ENCODE measurements around the gene PILRA. TPM values are rescaled to one million over a fixed set of nuclear protein-coding genes. Genes with fewer than 3 reads are reported as not detected.
A peak's percentile ranks its signal among the peaks of the same experiment; 100 is the strongest.
"Not testable (repeated sequence)": the region's sequence is repeated elsewhere in the genome, so short reads cannot be mapped to it uniquely, and the experiment has no call there.

Gene PILRA
- total and polyA plus RNA-seq, 4 experiments from 2014 or later, result 0.32 to 5.8 (median 5.7) TPM; not detected in 1

DNA sequence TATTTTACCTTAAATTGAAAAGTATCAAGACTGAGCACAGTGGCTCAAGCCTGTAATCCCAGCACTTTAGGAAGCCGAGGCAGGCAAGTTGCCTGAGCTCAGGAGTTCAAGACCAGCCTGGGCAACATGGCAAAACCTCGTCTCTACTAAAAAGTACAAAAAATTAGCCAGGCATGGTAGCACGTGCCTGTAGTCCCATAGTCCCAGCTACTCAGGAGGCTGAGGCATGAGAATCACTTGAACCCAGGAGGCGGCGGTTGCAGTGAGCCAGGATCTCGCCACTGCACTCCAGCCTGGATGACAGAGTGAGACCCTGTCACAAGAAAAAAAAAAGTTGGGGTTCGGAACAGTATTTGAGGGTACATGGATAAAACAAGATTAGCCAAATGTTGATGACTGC, 66.0 kb downstream of the PILRA start:
- intact Hi-C loops (cut with micrococcal nuclease), result not testable (repeated sequence)

GRCh38 chr7:100441641-100442535, 68.6 kb downstream of the PILRA start:
- no peaks in the 10 kb centered on the region for H3K36me3 Mint-ChIP-seq
- H3K4me3 Mint-ChIP-seq, result no peak overlapping the region
- H3K27ac ChIP-seq (ENCODE audit: low read depth, low read length), result no peak overlapping the region
- no peak overlapping the region for H3K4me3 ChIP-seq (ENCODE audit: low read length in 2 of 2)
- peak overlapping the region in 1 of 7 donors; percentile 5 for H3K27ac Mint-ChIP-seq
- DNase-seq, result no peak
- H3K36me3 ChIP-seq (ENCODE audit: insufficient read depth, low read length), result no peaks in the 10 kb centered on the region
- no peaks in the 10 kb centered on the region for H3K9me3 Mint-ChIP-seq
- peaks cover 1 to 20% (median 5%) of the 10 kb centered on the region in 4 donors for H3K4me1 Mint-ChIP-seq
- CTCF ChIA-PET (ENCODE audit: partially characterized antibody), result interaction anchor here (0.7 to 1.5 kb wide), 2 partner anchors 10 to 13 kb away, joined by 3 to 4 read pairs; no protein-coding TSS in a partner anchor
- H3K4me1 ChIP-seq (ENCODE audit: insufficient read depth, low read length), result peaks cover 16% of the 10 kb centered on the region
- H3K27me3 Mint-ChIP-seq, result no peaks in the 10 kb centered on the region
- POLR2A ChIA-PET (ENCODE audit: partially characterized antibody), result interaction anchor here (0.6 to 5.1 kb wide), 2 partner anchors 13 to 72 kb away, joined by 3 to 26 read pairs; partner anchors contain the start of genes MEPCE and ZCWPW1
- no peaks in the 10 kb centered on the region for H3K27me3 ChIP-seq (ENCODE audit: insufficient read depth, low read length)
- intact Hi-C loops (cut with micrococcal nuclease), result no loop called here
- H3K9me3 ChIP-seq (ENCODE audit: control insufficient read depth in 1 of 2, low read length in 2 of 2), result no peaks in the 10 kb centered on the region

More for the DNA sequence above, 66.0 kb downstream of the PILRA start:
- H3K27ac ChIP-seq (ENCODE audit: low read depth, low read length); H3K27me3 ChIP-seq (ENCODE audit: insufficient read depth, low read length); H3K4me3 ChIP-seq (ENCODE audit: low read length in 2 of 2); CTCF ChIA-PET (ENCODE audit: partially characterized antibody); H3K36me3 ChIP-seq (ENCODE audit: insufficient read depth, low read length); H3K9me3 Mint-ChIP-seq; H3K4me3 Mint-ChIP-seq; DNase-seq; H3K27me3 Mint-ChIP-seq; H3K9me3 ChIP-seq (ENCODE audit: control insufficient read depth in 1 of 2, low read length in 2 of 2): not testable (repeated sequence)
- peaks cover 19% of the 10 kb centered on the region for H3K4me1 ChIP-seq (ENCODE audit: insufficient read depth, low read length)
- Mint-ChIP-seq H3K27ac (peak overlapping the region in 1 of 7 donors; percentile 27), H3K4me1 (peaks cover 9 to 24% (median 14%) of the 10 kb centered on the region in 4 donors), H3K36me3 (peaks cover 5 to 16% of the 10 kb centered on the region in 2 donors)
- POLR2A ChIA-PET (ENCODE audit: partially characterized antibody), result interaction anchor here (1.3 to 7.0 kb wide), 3 partner anchors 10 to 145 kb away, joined by 4 to 74 read pairs (median 60); partner anchors contain the start of genes FBXO24, LRCH4, MEPCE and ZCWPW1

- CTCF ChIA-PET (ENCODE audit: partially characterized antibody), result interaction anchor here (1.2 to 1.5 kb wide), 3 partner anchors 8 to 36 kb away, joined by 3 to 4 read pairs (median 4); no protein-coding TSS in a partner anchor
- Histone ChIP-seq H3K4me3 (ENCODE audit: low read length in 2 of 2) (no peak overlapping the region), H3K27me3 (ENCODE audit: insufficient read depth, low read length) (no peaks in the 10 kb centered on the region), H3K4me1 (ENCODE audit: insufficient read depth, low read length) (peaks cover 13% of the 10 kb centered on the region), H3K27ac (ENCODE audit: low read depth, low read length) (no peak overlapping the region), H3K9me3 (ENCODE audit: control insufficient read depth in 1 of 2, low read length in 2 of 2) (no peaks in the 10 kb centered on the region), H3K36me3 (ENCODE audit: insufficient read depth, low read length) (no peaks in the 10 kb centered on the region)
- DNase-seq, result no peak
- H3K36me3 Mint-ChIP-seq, result no peaks in the 10 kb centered on the region
- no peaks in the 10 kb centered on the region for H3K27me3 Mint-ChIP-seq
- intact Hi-C loops (cut with micrococcal nuclease), result no loop called here
- peaks cover 1 to 16% (median 5%) of the 10 kb centered on the region in 4 donors for H3K4me1 Mint-ChIP-seq
- H3K27ac Mint-ChIP-seq, result peak overlapping the region in 3 of 7 donors; percentile 5 to 69 (median 65)
- peak overlapping the region in 1 of 8 donors; percentile 45 for H3K4me3 Mint-ChIP-seq
- POLR2A ChIA-PET (ENCODE audit: partially characterized antibody), result interaction anchor here (1.4 to 5.1 kb wide), 2 partner anchors 12 to 14 kb away, joined by 5 to 26 read pairs; partner anchors contain the start of genes MEPCE and ZCWPW1
- H3K9me3 Mint-ChIP-seq, result no peaks in the 10 kb centered on the region
These were observed 70.0 kb downstream of the PILRA start for GRCh38 chr7:100443096-100443840.

DNA sequence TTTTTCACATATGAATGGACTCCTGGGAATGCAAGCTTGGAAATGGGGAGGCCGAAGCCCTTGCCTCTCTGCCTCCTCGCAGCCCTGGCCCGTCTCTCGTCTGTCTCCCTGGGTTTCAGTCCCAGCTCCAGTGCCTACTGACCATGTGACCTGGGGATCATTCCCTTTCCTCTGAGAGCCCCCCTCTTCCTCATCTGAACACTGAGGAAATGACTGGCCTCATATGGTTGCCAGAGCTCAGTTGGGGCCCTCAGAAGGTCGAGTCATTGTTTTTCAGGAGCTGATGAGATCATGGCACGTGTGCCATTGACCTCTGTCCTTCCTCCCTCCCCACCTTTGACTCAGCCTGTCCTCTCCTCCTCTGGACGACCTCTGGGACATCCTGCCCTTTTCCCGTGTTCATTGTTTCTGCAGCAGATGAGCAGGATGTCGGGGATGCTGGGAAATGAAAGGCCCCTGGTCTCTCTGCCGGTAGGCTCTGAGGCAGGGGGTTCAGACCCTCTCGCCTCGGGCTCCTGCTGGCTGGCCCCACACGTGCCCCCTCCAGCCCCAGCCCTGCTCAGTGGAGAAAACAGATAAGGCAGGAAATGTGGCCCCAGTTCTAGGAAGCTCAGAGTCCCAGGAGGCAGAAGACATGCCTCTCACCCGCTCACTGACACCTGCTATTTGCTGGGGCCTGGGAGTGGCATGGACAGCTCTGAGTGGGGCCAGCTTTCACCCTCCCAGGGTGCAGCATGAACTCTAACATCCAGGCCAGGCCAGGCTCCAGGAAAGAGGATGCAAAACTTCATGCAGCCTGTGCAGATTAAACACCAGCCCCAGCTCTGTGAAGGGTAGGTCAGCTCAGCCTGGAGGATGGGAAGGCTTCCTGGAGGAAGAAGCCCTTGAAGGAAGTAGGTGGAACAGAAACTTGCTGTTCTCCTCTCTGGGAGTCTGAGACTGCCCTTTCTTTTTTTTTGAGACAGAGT, 71.3 kb downstream of the PILRA start:
- Mint-ChIP-seq H3K9me3 (no peaks in the 10 kb centered on the region), H3K4me3 (no peak overlapping the region), H3K27ac (peak overlapping the region in 4 of 7 donors; percentile 46 to 52 (median 48)), H3K27me3 (no peaks in the 10 kb centered on the region), H3K36me3 (no peaks in the 10 kb centered on the region), H3K4me1 (peaks cover 1 to 16% (median 5%) of the 10 kb centered on the region in 4 donors)
- ChIA-PET POLR2A (ENCODE audit: partially characterized antibody) (interaction anchor here (1.4 to 5.1 kb wide), 3 partner anchors 8 to 16 kb away, joined by 5 to 26 read pairs (median 11); partner anchors contain the start of genes MEPCE, PPP1R35 and ZCWPW1), CTCF (ENCODE audit: partially characterized antibody) (interaction anchor here (1.2 to 1.4 kb wide), 3 partner anchors 21 to 37 kb away, joined by 3 to 4 read pairs (median 3); no protein-coding TSS in a partner anchor)
- intact Hi-C loops (cut with micrococcal nuclease), result no loop called here
- no peaks in the 10 kb centered on the region for H3K27me3 ChIP-seq (ENCODE audit: insufficient read depth, low read length)
- H3K4me1 ChIP-seq (ENCODE audit: insufficient read depth, low read length), result peaks cover 13% of the 10 kb centered on the region
- H3K4me3 ChIP-seq (ENCODE audit: low read length in 2 of 2), result no peak overlapping the region
- H3K9me3 ChIP-seq (ENCODE audit: control insufficient read depth in 1 of 2, low read length in 2 of 2), result no peaks in the 10 kb centered on the region
- no peak overlapping the region for H3K27ac ChIP-seq (ENCODE audit: low read depth, low read length)
- no peak for DNase-seq
- H3K36me3 ChIP-seq (ENCODE audit: insufficient read depth, low read length), result no peaks in the 10 kb centered on the region

- no peak for DNase-seq
- intact Hi-C loops (cut with micrococcal nuclease), result no loop called here
- POLR2A ChIA-PET (ENCODE audit: partially characterized antibody), result interaction anchor here (0.5 to 5.1 kb wide), 3 partner anchors 10 to 242 kb away, joined by 4 to 26 read pairs (median 11); partner anchors contain the start of genes MEPCE, PPP1R35 and ZCWPW1
- no peaks in the 10 kb centered on the region for H3K27me3 Mint-ChIP-seq
- peak overlapping the region in 1 of 7 donors; percentile 53 for H3K27ac Mint-ChIP-seq
- Histone ChIP-seq H3K4me3 (ENCODE audit: low read length in 2 of 2) (no peak overlapping the region), H3K36me3 (ENCODE audit: insufficient read depth, low read length) (no peaks in the 10 kb centered on the region), H3K27me3 (ENCODE audit: insufficient read depth, low read length) (no peaks in the 10 kb centered on the region), H3K9me3 (ENCODE audit: control insufficient read depth in 1 of 2, low read length in 2 of 2) (no peaks in the 10 kb centered on the region), H3K27ac (ENCODE audit: low read depth, low read length) (no peak overlapping the region), H3K4me1 (ENCODE audit: insufficient read depth, low read length) (peaks cover 23% of the 10 kb centered on the region)
- peaks cover 1 to 21% (median 5%) of the 10 kb centered on the region in 4 donors for H3K4me1 Mint-ChIP-seq
- H3K36me3 Mint-ChIP-seq, result no peaks in the 10 kb centered on the region
- CTCF ChIA-PET (ENCODE audit: partially characterized antibody), result no interaction called here
- no peak overlapping the region for H3K4me3 Mint-ChIP-seq
- H3K9me3 Mint-ChIP-seq, result no peaks in the 10 kb centered on the region
These were observed 72.8 kb downstream of the PILRA start for GRCh38 chr7:100446040-100446439.

GRCh38 chr7:100447363-100447762, 74.1 kb downstream of the PILRA start:
- peaks cover 23% of the 10 kb centered on the region for H3K4me1 ChIP-seq (ENCODE audit: insufficient read depth, low read length)
- intact Hi-C loops (cut with micrococcal nuclease); H3K36me3 ChIP-seq (ENCODE audit: insufficient read depth, low read length); H3K4me3 ChIP-seq (ENCODE audit: low read length in 2 of 2); H3K27me3 Mint-ChIP-seq; H3K9me3 ChIP-seq (ENCODE audit: control insufficient read depth in 1 of 2, low read length in 2 of 2); H3K36me3 Mint-ChIP-seq; H3K27ac Mint-ChIP-seq; H3K27ac ChIP-seq (ENCODE audit: low read depth, low read length); H3K27me3 ChIP-seq (ENCODE audit: insufficient read depth, low read length); H3K9me3 Mint-ChIP-seq; DNase-seq; H3K4me3 Mint-ChIP-seq: not testable (repeated sequence)
- ChIA-PET POLR2A (ENCODE audit: partially characterized antibody) (interaction anchor here (1.1 to 5.1 kb wide), 2 partner anchors 11 to 18 kb away, joined by 3 to 26 read pairs; partner anchors contain the start of genes MEPCE, PPP1R35 and ZCWPW1), CTCF (ENCODE audit: partially characterized antibody) (interaction anchor here (0.6 to 1.2 kb wide), 2 partner anchors 40 to 172 kb away, joined by 3 read pairs; no protein-coding TSS in a partner anchor)
- peaks cover 1 to 22% (median 5%) of the 10 kb centered on the region in 4 donors for H3K4me1 Mint-ChIP-seq

All from CD4-positive, alpha-beta memory T cell (primary cell).